Measurements from ENCODE around the gene OR10A6. TPM values are rescaled to one million over a fixed set of nuclear protein-coding genes. Genes with fewer than 3 reads are reported as not detected.

The OR10A6 gene
- polyA plus RNA-seq, 1 donor from 2014 or later: not detected

DNA sequence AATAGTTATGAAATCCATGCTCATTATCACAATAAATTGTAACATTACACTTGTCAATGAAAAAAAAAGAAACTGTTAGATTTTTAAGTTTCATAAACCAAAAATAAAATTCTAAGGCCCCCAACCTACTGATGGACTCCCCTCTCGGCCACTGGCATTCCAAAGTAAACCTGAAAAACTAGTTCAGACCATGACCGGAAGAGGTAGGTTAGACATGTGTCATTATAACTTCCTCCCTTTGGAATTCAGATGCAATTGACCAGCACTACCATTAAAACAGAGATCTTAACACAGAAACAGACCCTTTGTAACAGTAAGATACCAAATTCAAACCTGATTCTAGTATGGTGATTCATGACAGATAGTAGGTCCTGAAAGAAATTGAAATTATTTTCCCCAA, 12.9 kb downstream of the OR10A6 start (continued):
- TF ChIP-seq, protein P1, sequence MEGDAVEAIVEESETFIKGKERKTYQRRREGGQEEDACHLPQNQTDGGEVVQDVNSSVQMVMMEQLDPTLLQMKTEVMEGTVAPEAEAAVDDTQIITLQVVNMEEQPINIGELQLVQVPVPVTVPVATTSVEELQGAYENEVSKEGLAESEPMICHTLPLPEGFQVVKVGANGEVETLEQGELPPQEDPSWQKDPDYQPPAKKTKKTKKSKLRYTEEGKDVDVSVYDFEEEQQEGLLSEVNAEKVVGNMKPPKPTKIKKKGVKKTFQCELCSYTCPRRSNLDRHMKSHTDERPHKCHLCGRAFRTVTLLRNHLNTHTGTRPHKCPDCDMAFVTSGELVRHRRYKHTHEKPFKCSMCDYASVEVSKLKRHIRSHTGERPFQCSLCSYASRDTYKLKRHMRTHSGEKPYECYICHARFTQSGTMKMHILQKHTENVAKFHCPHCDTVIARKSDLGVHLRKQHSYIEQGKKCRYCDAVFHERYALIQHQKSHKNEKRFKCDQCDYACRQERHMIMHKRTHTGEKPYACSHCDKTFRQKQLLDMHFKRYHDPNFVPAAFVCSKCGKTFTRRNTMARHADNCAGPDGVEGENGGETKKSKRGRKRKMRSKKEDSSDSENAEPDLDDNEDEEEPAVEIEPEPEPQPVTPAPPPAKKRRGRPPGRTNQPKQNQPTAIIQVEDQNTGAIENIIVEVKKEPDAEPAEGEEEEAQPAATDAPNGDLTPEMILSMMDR (IDR thresholded peaks at IDR 0.05; ENCODE audit: poor library complexity, severe bottlenecking): no peak
- TF ChIP-seq MXI1 (conservative IDR thresholded peaks at IDR 0.05; ENCODE audit: poor library complexity, severe bottlenecking): no peak

DNA sequence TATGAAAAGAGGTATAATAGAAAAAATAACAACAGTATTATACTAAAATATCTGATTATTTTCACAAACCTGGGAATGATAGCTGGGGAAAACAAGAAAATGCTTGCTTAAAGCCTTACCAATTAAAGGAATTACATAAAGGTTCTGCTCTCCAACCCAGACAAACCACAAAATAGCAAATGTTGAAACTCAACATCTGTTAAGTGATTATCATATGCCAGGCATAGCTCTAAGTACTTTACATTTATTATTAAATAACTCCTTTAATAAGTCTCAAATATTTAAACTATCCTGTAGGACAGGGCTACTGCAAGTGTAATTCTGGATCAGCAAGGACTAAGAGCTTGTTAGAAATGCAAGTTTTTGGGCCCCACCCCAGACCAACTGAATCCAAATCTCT, 20.1 kb downstream of the OR10A6 start:
- no peak overlapping the region for H3K9ac ChIP-seq (ENCODE audit: low read length)
- H3K9me3 ChIP-seq (ENCODE audit: low read length): no peaks in the 10 kb centered on the region
- no peak overlapping the region for H3K27ac ChIP-seq (ENCODE audit: low read length)
- H3K4me3 ChIP-seq (ENCODE audit: low read length): no peak overlapping the region
- TF ChIP-seq RAD21 (conservative IDR thresholded peaks at IDR 0.05) (no peak), POLR2AphosphoS5 (IDR thresholded peaks at IDR 0.05) (no peak), EP300 (conservative IDR thresholded peaks at IDR 0.05; ENCODE audit: poor library complexity, severe bottlenecking) (no peak), EZH2 (IDR thresholded peaks at IDR 0.05; ENCODE audit: borderline replicate concordance, insufficient read depth, low read length, poor library complexity, severe bottlenecking) (no peak), TAF1 (IDR thresholded peaks at IDR 0.05; ENCODE audit: low read depth) (no peak), MXI1 (conservative IDR thresholded peaks at IDR 0.05; ENCODE audit: poor library complexity, severe bottlenecking) (no peak), SMC3 (conservative IDR thresholded peaks at IDR 0.05; ENCODE audit: poor library complexity) (no peak)
- TF ChIP-seq, protein P2, sequence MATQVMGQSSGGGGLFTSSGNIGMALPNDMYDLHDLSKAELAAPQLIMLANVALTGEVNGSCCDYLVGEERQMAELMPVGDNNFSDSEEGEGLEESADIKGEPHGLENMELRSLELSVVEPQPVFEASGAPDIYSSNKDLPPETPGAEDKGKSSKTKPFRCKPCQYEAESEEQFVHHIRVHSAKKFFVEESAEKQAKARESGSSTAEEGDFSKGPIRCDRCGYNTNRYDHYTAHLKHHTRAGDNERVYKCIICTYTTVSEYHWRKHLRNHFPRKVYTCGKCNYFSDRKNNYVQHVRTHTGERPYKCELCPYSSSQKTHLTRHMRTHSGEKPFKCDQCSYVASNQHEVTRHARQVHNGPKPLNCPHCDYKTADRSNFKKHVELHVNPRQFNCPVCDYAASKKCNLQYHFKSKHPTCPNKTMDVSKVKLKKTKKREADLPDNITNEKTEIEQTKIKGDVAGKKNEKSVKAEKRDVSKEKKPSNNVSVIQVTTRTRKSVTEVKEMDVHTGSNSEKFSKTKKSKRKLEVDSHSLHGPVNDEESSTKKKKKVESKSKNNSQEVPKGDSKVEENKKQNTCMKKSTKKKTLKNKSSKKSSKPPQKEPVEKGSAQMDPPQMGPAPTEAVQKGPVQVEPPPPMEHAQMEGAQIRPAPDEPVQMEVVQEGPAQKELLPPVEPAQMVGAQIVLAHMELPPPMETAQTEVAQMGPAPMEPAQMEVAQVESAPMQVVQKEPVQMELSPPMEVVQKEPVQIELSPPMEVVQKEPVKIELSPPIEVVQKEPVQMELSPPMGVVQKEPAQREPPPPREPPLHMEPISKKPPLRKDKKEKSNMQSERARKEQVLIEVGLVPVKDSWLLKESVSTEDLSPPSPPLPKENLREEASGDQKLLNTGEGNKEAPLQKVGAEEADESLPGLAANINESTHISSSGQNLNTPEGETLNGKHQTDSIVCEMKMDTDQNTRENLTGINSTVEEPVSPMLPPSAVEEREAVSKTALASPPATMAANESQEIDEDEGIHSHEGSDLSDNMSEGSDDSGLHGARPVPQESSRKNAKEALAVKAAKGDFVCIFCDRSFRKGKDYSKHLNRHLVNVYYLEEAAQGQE (IDR thresholded peaks at IDR 0.05; ENCODE audit: borderline replicate concordance): no peak
- TF ChIP-seq, protein P1 (IDR thresholded peaks at IDR 0.05; ENCODE audit: poor library complexity, severe bottlenecking): no peak
- no peaks in the 10 kb centered on the region for H3K9me2 ChIP-seq (ENCODE audit: insufficient read depth, low read length)
- no peak overlapping the region for H2AFZ ChIP-seq (ENCODE audit: low read depth, low read length)
- no peaks in the 10 kb centered on the region for H4K20me1 ChIP-seq (ENCODE audit: insufficient read depth)
- no peaks in the 10 kb centered on the region for H3K36me3 ChIP-seq (ENCODE audit: insufficient read depth, low read length)
- no peaks in the 10 kb centered on the region for H3F3A ChIP-seq (ENCODE audit: insufficient read depth, low read length, poor library complexity, severe bottlenecking)
- no peaks in the 10 kb centered on the region for H3K79me2 ChIP-seq (replicated peaks; ENCODE audit: insufficient read depth, low read length)
- H3K4me2 ChIP-seq (ENCODE audit: low read length): no peak overlapping the region
- H3K27me3 ChIP-seq (ENCODE audit: insufficient read depth, low read depth, low read length): no peaks in the 10 kb centered on the region

All from neural cell (in vitro differentiated cells).